BLaER1 treated with 17β-estradiol and CSF1 and Interleukin-3, amounts not matched to agents 10 nM and 100 nM (cell line): ENCODE measurements around the gene APOBEC3F.

ENCODE experiments used
- H3K27ac ChIP-seq, 11 experiments: shearing (Covaris generic); formaldehyde crosslinking; 2 replicates each; pipeline ENCODE4 v1.8.1; 2022
- H3K27me3 ChIP-seq, 11 experiments: shearing (Covaris generic); formaldehyde crosslinking; 2 replicates each; pipeline ENCODE4 v1.8.1; 2022
- H3K36me3 ChIP-seq, 11 experiments: shearing (Covaris generic); formaldehyde crosslinking; 2 replicates each; pipeline ENCODE4 v1.8.1; 2022
- H3K4me1 ChIP-seq, 10 experiments: shearing (Covaris generic); formaldehyde crosslinking; 2 replicates each; pipeline ENCODE4 v1.8.1; 2022
- H3K4me2 ChIP-seq, 11 experiments: shearing (Covaris generic); formaldehyde crosslinking; 2 replicates each; pipeline ENCODE4 v1.8.1; 2022
- H3K4me3 ChIP-seq, 10 experiments: shearing (Covaris generic); formaldehyde crosslinking; 2 replicates each; pipeline ENCODE4 v1.8.1; 2022
- H3K9ac ChIP-seq, 11 experiments: shearing (Covaris generic); formaldehyde crosslinking; 2 replicates each; pipeline ENCODE4 v1.8.1; 2022
- H3K9me3 ChIP-seq, 11 experiments: shearing (Covaris generic); formaldehyde crosslinking; replicated peaks in 1 of 11; 2 replicates each; pipeline ENCODE4 v1.8.1; 2022
- H4K20me1 ChIP-seq, 11 experiments: shearing (Covaris generic); formaldehyde crosslinking; 2 replicates each; pipeline ENCODE4 v1.8.1; 2022
- Cebpa-rat ChIP-seq, 11 experiments: shearing (Covaris generic); IDR thresholded peaks; 2 replicates each; pipeline ENCODE4 v1.8.1; 2022

The APOBEC3F gene

GRCh38 chr22:39095971-39096370 is 55.3 kb downstream of the APOBEC3F start:
- no peaks in the 10 kb centered on the region for H4K20me1 ChIP-seq
- no peak overlapping the region for H3K4me3 ChIP-seq
- H3K36me3 ChIP-seq = no peaks in the 10 kb centered on the region
- H3K27ac ChIP-seq = no peak overlapping the region
- no peaks in the 10 kb centered on the region for H3K9me3 ChIP-seq
- H3K4me1 ChIP-seq = peaks cover 46 to 82% (median 70%) of the 10 kb centered on the region in 10 experiments
- no peak overlapping the region for H3K9ac ChIP-seq
- no peaks in the 10 kb centered on the region for H3K27me3 ChIP-seq
- no peak for TF ChIP-seq Cebpa-rat (IDR thresholded peaks at IDR 0.05)
- peak overlapping the region; percentile 0 to 91 (median 83); a peak in 16 of 22 replicates for H3K4me2 ChIP-seq

GRCh38 chr22:39097098-39098020 is 56.7 kb downstream of the APOBEC3F start, which contains the start of gene APOBEC3H:
Gene APOBEC3H (plus strand): TSS chr22:39097244. CDS start chr22:39100279, 3,035 bp downstream.
- no peaks in the 10 kb centered on the region for H3K27me3 ChIP-seq
- H3K4me2 ChIP-seq = peak within 1 kb of the TSS; percentile 77 to 91 (median 84)
- no peaks in the 10 kb centered on the region for H3K36me3 ChIP-seq
- H3K27ac ChIP-seq = peak within 1 kb of the TSS; percentile 7 to 79 (median 75); a peak in 21 of 22 replicates
- TF ChIP-seq Cebpa-rat (IDR thresholded peaks at IDR 0.05) = no peak
- H4K20me1 ChIP-seq = no peaks in the 10 kb centered on the region
- H3K9ac ChIP-seq = peak within 1 kb of the TSS; percentile 26 to 73 (median 64); a peak in 21 of 22 replicates
- peak within 1 kb of the TSS in 8 of 10 experiments; percentile 18 to 47 (median 36); a peak in 12 of 20 replicates for H3K4me3 ChIP-seq
- peaks cover 45 to 73% (median 67%) of the 10 kb centered on the region in 10 experiments for H3K4me1 ChIP-seq
- no peaks in the 10 kb centered on the region for H3K9me3 ChIP-seq

- H3K27ac ChIP-seq = peak overlapping the region in 6 of 11 experiments; percentile 66 to 79 (median 78); a peak in 7 of 22 replicates
- no peaks in the 10 kb centered on the region for H3K27me3 ChIP-seq
- no peaks in the 10 kb centered on the region for H4K20me1 ChIP-seq
- H3K4me1 ChIP-seq = peaks cover 38 to 67% (median 60%) of the 10 kb centered on the region in 10 experiments
- peak overlapping the region; percentile 77 to 91 (median 84) for H3K4me2 ChIP-seq
- H3K9me3 ChIP-seq = no peaks in the 10 kb centered on the region
- H3K9ac ChIP-seq = peak overlapping the region in 4 of 11 experiments; percentile 68 to 73 (median 70); a peak in 6 of 22 replicates
- peak overlapping the region in 1 of 10 experiments; percentile 47; a peak in 1 of 20 replicates for H3K4me3 ChIP-seq
- H3K36me3 ChIP-seq = no peaks in the 10 kb centered on the region
- no peak for TF ChIP-seq Cebpa-rat (IDR thresholded peaks at IDR 0.05)
Observed at GRCh38 chr22:39098026-39098425, 57.4 kb downstream of the APOBEC3F start.

- Histone ChIP-seq H3K9me3 (no peaks in the 10 kb centered on the region), H3K4me2 (peak overlapping the region in 9 of 11 experiments; percentile 44 to 91 (median 82); a peak in 11 of 22 replicates), H3K27ac (peak overlapping the region in 1 of 11 experiments; percentile 79; a peak in 1 of 22 replicates), H3K36me3 (no peaks in the 10 kb centered on the region), H3K4me3 (no peak overlapping the region), H4K20me1 (no peaks in the 10 kb centered on the region), H3K9ac (peak overlapping the region in 1 of 11 experiments; percentile 72; a peak in 2 of 22 replicates), H3K4me1 (peaks cover 37 to 67% (median 60%) of the 10 kb centered on the region in 10 experiments), H3K27me3 (no peaks in the 10 kb centered on the region)
- TF ChIP-seq Cebpa-rat (IDR thresholded peaks at IDR 0.05) = no peak
Observed at GRCh38 chr22:39098576-39098975, 57.9 kb downstream of the APOBEC3F start.

GRCh38 chr22:39101226-39101625 is 60.6 kb downstream of the APOBEC3F start:
- H3K9me3 ChIP-seq = no peaks in the 10 kb centered on the region
- no peak overlapping the region for H3K9ac ChIP-seq
- H3K27me3 ChIP-seq = no peaks in the 10 kb centered on the region
- H3K4me1 ChIP-seq = peaks cover 32 to 55% (median 48%) of the 10 kb centered on the region in 10 experiments
- no peak overlapping the region for H3K27ac ChIP-seq
- no peak overlapping the region; a peak in 3 of 22 replicates for H3K4me2 ChIP-seq
- no peaks in the 10 kb centered on the region for H3K36me3 ChIP-seq
- no peaks in the 10 kb centered on the region for H4K20me1 ChIP-seq
- no peak overlapping the region for H3K4me3 ChIP-seq
- no peak for TF ChIP-seq Cebpa-rat (IDR thresholded peaks at IDR 0.05)

GRCh38 chr22:39103431-39103830 is 62.8 kb downstream of the APOBEC3F start:
- H3K36me3 ChIP-seq = no peaks in the 10 kb centered on the region
- H4K20me1 ChIP-seq = no peaks in the 10 kb centered on the region
- H3K4me3 ChIP-seq = no peak overlapping the region
- no peaks in the 10 kb centered on the region for H3K9me3 ChIP-seq
- H3K4me1 ChIP-seq = peaks cover 10 to 33% (median 26%) of the 10 kb centered on the region in 10 experiments
- H3K27me3 ChIP-seq = no peaks in the 10 kb centered on the region
- TF ChIP-seq Cebpa-rat (IDR thresholded peaks at IDR 0.05) = no peak
- H3K9ac ChIP-seq = no peak overlapping the region
- H3K4me2 ChIP-seq = no peak overlapping the region
- no peak overlapping the region for H3K27ac ChIP-seq
